ENCODE results near the gene TBC1D8. TPM values are rescaled to one million over a fixed set of nuclear protein-coding genes. Genes with fewer than 3 reads are reported as not detected.
A peak's percentile ranks its signal among the peaks of the same experiment; 100 is the strongest.

TBC1D8 gene
- total and polyA plus RNA-seq, 2 of the 13 experiments (the other 11 are each of a cell fraction or from before 2014, with no cell fraction given) = 45.1 to 95.4 TPM

- TF ChIP-seq MEIS1 (CRISPR knock-in tag; IDR thresholded peaks at IDR 0.05; ENCODE audit: borderline replicate concordance) = peak; percentile 75
- peak; percentile 87 for TF ChIP-seq MEIS2 (CRISPR knock-in tag; IDR thresholded peaks at IDR 0.05)
- TF ChIP-seq ZNF12 (CRISPR knock-in tag; IDR thresholded peaks at IDR 0.05) = 0 out of 2 replicates have a peak, but pooled peaks have one; percentile 11
- peak; percentile 96 for TF ChIP-seq HBP1 (CRISPR knock-in tag; IDR thresholded peaks at IDR 0.05; ENCODE audit: low read depth)
- no peak for TF ChIP-seq SIX4 (CRISPR knock-in tag; IDR thresholded peaks at IDR 0.05)
- TF ChIP-seq SIN3B (IDR thresholded peaks at IDR 0.05; ENCODE audit: low read length) = 0 out of 2 replicates have a peak, but pooled peaks have one; percentile 19
- peak; percentile 34 for TF ChIP-seq SKI (IDR thresholded peaks at IDR 0.05; ENCODE audit: partially characterized antibody)
- TF ChIP-seq TMF1 (CRISPR knock-in tag; IDR thresholded peaks at IDR 0.05; ENCODE audit: low read depth) = peak; percentile 20; the same call in 1 of the 2 replicates
- peak; percentile 62 for TF ChIP-seq ZNF609 (CRISPR knock-in tag; IDR thresholded peaks at IDR 0.05; ENCODE audit: borderline replicate concordance)
- TF ChIP-seq ARID3A (IDR thresholded peaks at IDR 0.05; ENCODE audit: low read depth, low read length) = peak; percentile 52; the same call in 1 of the 2 replicates
- 0 out of 2 replicates have a peak, but pooled peaks have one; percentile 84 for TF ChIP-seq NCOA1 (CRISPR knock-in tag; IDR thresholded peaks at IDR 0.05)
- peak; percentile 3 for TF ChIP-seq ZEB1 (IDR thresholded peaks at IDR 0.05; ENCODE audit: insufficient replicate concordance, low read depth)
- TF ChIP-seq ZSCAN9 (CRISPR knock-in tag; IDR thresholded peaks at IDR 0.05; ENCODE audit: borderline replicate concordance) = peak; percentile 55; the same call in 1 of the 2 replicates
- TF ChIP-seq UBTF (CRISPR knock-in tag; IDR thresholded peaks at IDR 0.05) = peak; percentile 25; the same call in 1 of the 2 replicates
- TF ChIP-seq DBP (CRISPR knock-in tag; IDR thresholded peaks at IDR 0.05; ENCODE audit: not compliant biosample characterization) = peak; percentile 52
- TF ChIP-seq NR2C2 (CRISPR knock-in tag; IDR thresholded peaks at IDR 0.05; ENCODE audit: borderline replicate concordance) = peak; percentile 78
- peak; percentile 46 for TF ChIP-seq SIN3A (IDR thresholded peaks at IDR 0.05; ENCODE audit: borderline replicate concordance, low read depth, low read length)
These were observed 1.3 kb upstream of the TBC1D8 start (continued) for GRCh38 chr2:101152272-101153076.

Data from HepG2 (cell line).